ENCODE measurements around the gene PRDM12.

Gene PRDM12

DNA sequence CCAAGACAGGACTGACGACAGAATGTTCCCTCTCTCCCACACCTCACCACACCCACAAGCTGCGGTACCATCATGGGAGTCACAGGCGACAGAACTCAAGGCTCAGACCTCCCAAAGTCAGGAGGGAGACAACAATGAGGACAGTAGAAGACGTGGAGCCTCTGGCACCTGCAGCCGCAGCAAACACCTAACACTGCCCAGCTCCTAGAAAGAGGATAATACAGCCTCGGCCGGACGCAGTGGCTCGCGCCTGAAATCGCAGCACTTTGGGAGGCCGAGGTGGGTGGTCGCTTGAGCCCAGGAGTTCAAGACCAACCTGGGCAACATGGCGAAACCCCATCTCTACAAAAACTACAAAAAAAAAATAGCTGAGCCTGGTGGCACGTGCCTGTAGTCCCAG, 13.2 kb upstream of the PRDM12 start:
- no peaks in the 10 kb centered on the region for H4K20me1 ChIP-seq (ENCODE audit: control insufficient read depth, insufficient read depth, low read depth, low read length)
- no peaks in the 10 kb centered on the region for H3F3A ChIP-seq (ENCODE audit: control insufficient read depth, insufficient read depth)
- H3K27ac ChIP-seq (ENCODE audit: low read depth, low read length): no peak overlapping the region
- H3K9me3 ChIP-seq (ENCODE audit: control insufficient read depth, insufficient read depth, low read length): no peaks in the 10 kb centered on the region
- H3K9me2 ChIP-seq (replicated peaks; ENCODE audit: control insufficient read depth, low read length): no peaks in the 10 kb centered on the region
- no peaks in the 10 kb centered on the region for H3K4me1 ChIP-seq (ENCODE audit: control insufficient read depth, low read length)
- H3K4me2 ChIP-seq (ENCODE audit: low read length): no peak overlapping the region
- no peaks in the 10 kb centered on the region for H3K27me3 ChIP-seq (ENCODE audit: control insufficient read depth, low read length)
- no peaks in the 10 kb centered on the region for H3K36me3 ChIP-seq (ENCODE audit: control insufficient read depth, low read length)
- no peak for TF ChIP-seq EZH2phosphoT487 (IDR thresholded peaks at IDR 0.05; ENCODE audit: borderline replicate concordance, low read length)
- TF ChIP-seq, protein P1, sequence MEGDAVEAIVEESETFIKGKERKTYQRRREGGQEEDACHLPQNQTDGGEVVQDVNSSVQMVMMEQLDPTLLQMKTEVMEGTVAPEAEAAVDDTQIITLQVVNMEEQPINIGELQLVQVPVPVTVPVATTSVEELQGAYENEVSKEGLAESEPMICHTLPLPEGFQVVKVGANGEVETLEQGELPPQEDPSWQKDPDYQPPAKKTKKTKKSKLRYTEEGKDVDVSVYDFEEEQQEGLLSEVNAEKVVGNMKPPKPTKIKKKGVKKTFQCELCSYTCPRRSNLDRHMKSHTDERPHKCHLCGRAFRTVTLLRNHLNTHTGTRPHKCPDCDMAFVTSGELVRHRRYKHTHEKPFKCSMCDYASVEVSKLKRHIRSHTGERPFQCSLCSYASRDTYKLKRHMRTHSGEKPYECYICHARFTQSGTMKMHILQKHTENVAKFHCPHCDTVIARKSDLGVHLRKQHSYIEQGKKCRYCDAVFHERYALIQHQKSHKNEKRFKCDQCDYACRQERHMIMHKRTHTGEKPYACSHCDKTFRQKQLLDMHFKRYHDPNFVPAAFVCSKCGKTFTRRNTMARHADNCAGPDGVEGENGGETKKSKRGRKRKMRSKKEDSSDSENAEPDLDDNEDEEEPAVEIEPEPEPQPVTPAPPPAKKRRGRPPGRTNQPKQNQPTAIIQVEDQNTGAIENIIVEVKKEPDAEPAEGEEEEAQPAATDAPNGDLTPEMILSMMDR (IDR thresholded peaks at IDR 0.05; ENCODE audit: low read depth, low read length, poor library complexity, severe bottlenecking): no peak
- no peaks in the 10 kb centered on the region for H3K79me2 ChIP-seq (ENCODE audit: control insufficient read depth, low read length)
- no peak overlapping the region for H3K4me3 ChIP-seq (ENCODE audit: low read length)

DNA sequence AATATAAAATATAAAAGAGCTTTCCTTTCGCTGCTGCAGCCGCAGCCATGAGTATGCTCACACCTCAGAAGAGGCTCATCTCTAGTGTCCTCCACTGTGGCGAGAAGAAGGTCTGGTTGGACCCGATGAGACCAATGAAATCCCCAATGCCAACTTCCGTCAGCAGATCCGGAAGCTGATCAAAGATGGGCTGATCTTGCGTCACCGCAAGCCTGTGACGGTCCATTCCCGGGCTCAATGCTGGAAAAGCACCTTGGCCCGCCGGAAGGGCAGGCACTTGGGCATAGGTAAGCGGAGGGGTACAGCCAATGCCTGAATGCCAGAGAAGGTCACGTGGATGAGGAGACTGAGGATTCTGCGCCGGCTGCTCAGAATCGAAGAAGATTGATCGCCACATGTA, 12.6 kb upstream of the PRDM12 start:
- no peak overlapping the region for H3K27ac ChIP-seq (ENCODE audit: low read depth, low read length)
- H4K20me1 ChIP-seq (ENCODE audit: control insufficient read depth, insufficient read depth, low read depth, low read length): no peaks in the 10 kb centered on the region
- H3K36me3 ChIP-seq (ENCODE audit: control insufficient read depth, low read length): no peaks in the 10 kb centered on the region
- H3K4me1 ChIP-seq (ENCODE audit: control insufficient read depth, low read length): no peaks in the 10 kb centered on the region
- no peaks in the 10 kb centered on the region for H3K27me3 ChIP-seq (ENCODE audit: control insufficient read depth, low read length)
- H3K4me2 ChIP-seq (ENCODE audit: low read length): no peak overlapping the region
- no peaks in the 10 kb centered on the region for H3F3A ChIP-seq (ENCODE audit: control insufficient read depth, insufficient read depth)
- no peak for TF ChIP-seq EZH2phosphoT487 (IDR thresholded peaks at IDR 0.05; ENCODE audit: borderline replicate concordance, low read length)
- TF ChIP-seq, protein P1 (IDR thresholded peaks at IDR 0.05; ENCODE audit: low read depth, low read length, poor library complexity, severe bottlenecking): no peak
- no peaks in the 10 kb centered on the region for H3K9me3 ChIP-seq (ENCODE audit: control insufficient read depth, insufficient read depth, low read length)
- H3K9me2 ChIP-seq (replicated peaks; ENCODE audit: control insufficient read depth, low read length): no peaks in the 10 kb centered on the region
- no peaks in the 10 kb centered on the region for H3K79me2 ChIP-seq (ENCODE audit: control insufficient read depth, low read length)
- no peak overlapping the region for H3K4me3 ChIP-seq (ENCODE audit: low read length)

DNA sequence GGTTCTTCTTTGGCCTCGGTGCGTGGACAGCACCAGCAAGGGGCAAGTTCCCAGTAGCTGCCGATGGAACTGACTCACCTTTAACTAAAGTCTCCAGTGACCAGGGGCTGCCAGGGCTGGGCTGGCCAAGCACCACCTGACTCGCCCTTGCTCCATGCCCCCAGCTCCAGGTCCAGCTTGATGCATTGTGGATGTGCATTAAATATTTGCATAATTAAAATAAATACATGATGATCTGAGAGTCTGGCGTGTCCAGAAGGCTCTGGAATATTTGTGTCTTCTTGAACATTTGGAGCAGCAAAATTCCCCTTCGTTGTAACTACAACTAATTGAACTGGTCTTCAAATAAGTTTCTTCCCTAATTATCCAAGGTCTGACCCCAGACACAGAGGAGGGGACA, 9.5 kb upstream of the PRDM12 start:
- no peaks in the 10 kb centered on the region for H3K36me3 ChIP-seq (ENCODE audit: control insufficient read depth, low read length)
- H3K4me2 ChIP-seq (ENCODE audit: low read length): no peak overlapping the region
- H3K9me2 ChIP-seq (replicated peaks; ENCODE audit: control insufficient read depth, low read length): no peaks in the 10 kb centered on the region
- no peaks in the 10 kb centered on the region for H3K27me3 ChIP-seq (ENCODE audit: control insufficient read depth, low read length)
- H3K4me3 ChIP-seq (ENCODE audit: low read length): no peak overlapping the region
- H3F3A ChIP-seq (ENCODE audit: control insufficient read depth, insufficient read depth): no peaks in the 10 kb centered on the region
- no peaks in the 10 kb centered on the region for H4K20me1 ChIP-seq (ENCODE audit: control insufficient read depth, insufficient read depth, low read depth, low read length)
- H3K79me2 ChIP-seq (ENCODE audit: control insufficient read depth, low read length): no peaks in the 10 kb centered on the region
- no peak for TF ChIP-seq EZH2phosphoT487 (IDR thresholded peaks at IDR 0.05; ENCODE audit: borderline replicate concordance, low read length)
- TF ChIP-seq, protein P1 (IDR thresholded peaks at IDR 0.05; ENCODE audit: low read depth, low read length, poor library complexity, severe bottlenecking): no peak
- H3K4me1 ChIP-seq (ENCODE audit: control insufficient read depth, low read length): no peaks in the 10 kb centered on the region
- H3K27ac ChIP-seq (ENCODE audit: low read depth, low read length): no peak overlapping the region
- H3K9me3 ChIP-seq (ENCODE audit: control insufficient read depth, insufficient read depth, low read length): no peaks in the 10 kb centered on the region

Data from DOHH2 (cell line).